Measurements from ENCODE around the gene LBR.
"Not testable (repeated sequence)": the region's sequence is repeated elsewhere in the genome, so short reads cannot be mapped to it uniquely, and the experiment has no call there.

The LBR gene

DNA sequence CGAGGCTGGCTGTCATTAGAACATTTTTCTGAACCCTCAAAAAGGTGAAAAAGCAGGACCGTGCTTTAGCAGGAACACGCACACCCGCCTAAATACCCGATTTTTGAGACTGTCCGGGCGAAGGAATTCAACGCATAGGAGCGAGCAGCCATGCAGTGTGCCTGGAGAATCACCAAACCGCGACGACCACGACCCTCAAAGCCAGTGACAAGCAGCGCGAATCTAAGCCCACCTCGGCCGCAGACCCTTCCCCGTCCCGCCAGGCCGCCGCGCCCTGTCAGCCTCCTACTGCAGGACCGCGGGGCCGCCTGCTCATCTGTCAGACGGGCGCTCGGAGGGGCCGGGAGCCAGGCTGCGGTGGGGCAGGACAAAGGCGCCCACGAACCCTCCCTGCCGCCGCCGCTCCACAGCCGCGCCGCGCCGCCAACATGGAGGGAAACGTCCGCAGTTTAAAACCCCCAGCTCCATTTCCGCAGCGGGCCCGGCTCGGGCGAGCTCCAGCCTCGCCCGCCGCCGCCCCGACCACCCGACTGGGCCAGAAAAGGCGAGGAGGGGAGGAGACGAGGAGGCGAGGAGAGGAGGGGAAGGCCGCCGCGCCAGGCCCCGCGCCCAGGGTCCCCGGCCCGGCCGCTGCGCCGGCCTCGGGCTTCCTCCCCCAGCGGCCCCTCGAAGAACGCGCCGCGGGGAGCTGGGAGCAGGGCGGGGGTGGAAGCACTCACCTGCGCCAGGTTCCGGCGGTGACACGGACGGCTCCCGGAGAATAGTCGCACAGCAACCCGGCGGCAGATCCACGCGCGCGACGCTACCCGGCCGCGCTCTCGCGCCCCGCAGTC lies at the start of gene LBR:
Gene LBR, minus strand, starts transcription at position 804 of the 833 bp plus-strand sequence. CDS start 3,963 bp downstream, outside the sequence.
- DNase-seq = no peak

DNA sequence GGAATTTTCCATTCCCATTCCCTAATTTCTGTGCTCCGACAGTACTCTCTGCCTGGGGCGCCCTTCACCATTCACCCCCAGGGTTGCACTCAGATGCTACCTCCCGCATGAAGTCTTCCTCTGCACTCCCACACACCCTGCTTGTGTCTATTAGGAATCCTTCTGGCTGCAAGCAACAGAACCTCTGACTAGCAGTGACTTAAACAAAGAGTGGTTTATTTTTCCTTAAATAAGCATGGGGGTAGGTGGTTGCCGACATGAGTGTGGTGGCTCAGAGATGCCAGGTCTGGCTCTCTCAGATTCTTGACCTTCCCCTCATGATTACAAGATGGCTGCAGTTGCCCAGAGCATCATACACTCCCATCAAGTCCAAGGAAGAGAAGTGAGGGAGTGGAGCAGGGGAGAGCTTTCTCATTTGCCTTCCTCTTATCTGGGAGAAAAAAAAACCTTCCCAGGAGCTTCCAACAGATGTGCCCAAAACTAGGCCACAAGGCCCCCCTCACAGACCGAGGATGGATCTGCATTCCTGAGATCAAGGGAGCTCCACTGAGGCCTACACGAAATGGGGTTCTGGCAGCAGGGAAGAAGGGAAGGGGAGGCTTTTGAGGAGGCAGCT lies 49.6 kb upstream of the LBR start:
- DNase-seq = no peak

DNA sequence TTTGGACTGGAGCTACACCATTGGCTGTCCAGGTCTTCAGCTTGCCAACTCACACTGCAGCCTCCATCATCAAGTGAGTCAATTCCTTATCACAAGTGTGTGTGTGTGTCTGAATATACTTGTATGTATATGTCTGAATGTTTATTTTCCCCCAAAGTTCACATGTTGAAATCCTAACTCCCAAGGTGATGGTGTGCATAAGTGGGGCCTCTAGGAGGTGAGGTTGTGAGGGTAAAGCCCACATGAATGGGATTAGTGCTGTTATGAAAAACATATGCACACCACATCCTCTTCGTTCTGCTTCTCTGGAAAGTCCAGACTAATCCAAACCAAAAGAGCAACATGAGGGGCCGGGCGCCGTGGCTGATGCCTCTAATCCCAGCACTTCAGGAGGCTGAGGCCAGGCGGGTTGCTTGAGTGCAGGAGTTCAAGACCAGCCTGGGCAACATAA lies 48.7 kb upstream of the LBR start:
- DNase-seq = no peak

DNA sequence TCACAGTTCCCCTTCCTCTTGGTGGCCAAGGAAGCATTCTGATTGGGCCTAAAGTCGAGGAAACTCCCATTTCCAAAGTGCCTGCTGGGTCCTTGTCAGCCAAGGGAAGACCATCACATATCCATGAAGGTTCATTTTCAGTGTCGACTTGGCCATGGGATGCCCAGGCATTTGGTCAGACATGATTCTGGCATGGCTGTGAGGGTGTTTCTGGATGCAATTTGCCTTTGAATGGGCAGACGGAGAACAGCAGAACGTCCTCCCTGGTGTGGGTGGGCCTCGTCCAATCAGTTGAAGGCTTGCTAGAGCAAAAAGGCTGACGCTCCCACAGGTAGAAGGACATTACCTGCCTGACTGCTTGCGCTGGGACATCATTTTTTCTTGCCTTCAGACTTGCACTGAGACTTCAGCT lies 48.3 kb upstream of the LBR start:
- no peak for DNase-seq

DNA sequence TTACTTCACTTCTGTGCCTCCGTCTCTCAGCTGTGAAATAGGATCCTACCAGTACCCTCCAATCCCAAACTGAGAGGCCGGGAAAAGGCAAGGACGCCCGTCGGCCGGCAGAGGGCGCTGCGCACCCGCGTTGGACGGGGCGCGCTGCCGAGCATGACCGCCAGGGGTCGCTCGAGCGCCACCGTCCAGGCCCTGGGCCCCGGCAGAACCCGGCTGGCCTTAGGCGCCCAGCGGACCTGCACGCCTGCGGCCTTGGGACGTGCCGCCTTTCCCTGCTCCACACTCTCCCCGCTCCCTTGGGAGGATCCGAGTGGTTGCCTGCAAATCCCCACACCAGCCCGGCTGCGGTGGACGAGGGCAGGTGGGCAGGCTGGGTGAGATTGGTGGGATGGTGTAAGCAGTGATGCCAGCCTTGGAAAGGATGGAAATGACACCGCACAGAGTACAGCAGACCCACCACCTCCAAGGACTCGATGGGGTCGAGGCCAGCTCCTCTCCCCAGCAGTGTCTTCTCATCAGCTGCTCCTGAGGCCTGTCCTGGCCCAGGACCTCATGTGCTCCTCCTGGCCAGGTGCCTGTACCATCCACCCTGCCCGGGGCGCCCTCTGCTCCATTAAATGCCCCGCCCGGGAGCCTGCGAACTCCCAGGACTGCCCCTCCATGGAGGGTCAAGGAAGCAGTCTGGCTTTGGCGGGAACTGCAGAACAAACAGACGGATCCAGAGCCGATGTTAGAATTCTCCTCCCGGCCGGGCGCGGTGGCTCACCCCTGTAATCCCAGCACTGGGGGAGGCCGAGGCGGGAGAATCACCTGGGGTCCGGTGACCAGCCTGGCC lies 47.4 kb upstream of the LBR start:
- peak; percentile 86 for DNase-seq

DNA sequence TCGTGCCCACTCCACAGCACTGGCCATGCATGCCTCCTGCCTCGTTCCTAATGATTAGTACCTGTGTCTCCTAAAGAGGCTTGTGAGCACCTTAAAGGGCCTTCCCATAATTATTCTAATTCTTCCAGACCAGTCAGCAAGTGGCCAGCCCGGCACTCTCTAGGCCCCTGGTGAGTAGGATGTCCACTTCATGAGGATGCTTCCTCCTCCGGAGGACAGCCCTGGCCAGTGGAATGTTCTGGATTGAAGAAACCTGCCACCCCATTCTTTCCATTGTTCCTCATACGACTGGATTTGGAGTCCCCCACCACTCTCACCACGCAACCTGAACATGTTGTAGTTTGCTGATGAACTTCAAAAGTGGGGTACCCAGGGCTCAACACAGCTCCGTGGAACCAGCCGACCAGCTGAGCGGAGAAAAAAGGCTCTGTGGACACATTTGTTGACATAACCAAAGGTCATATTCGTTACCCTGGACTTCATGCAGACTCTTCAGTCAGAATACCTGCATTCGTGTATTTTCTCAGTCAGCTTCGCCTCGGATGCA lies 46.7 kb upstream of the LBR start:
- DNase-seq = no peak

DNA sequence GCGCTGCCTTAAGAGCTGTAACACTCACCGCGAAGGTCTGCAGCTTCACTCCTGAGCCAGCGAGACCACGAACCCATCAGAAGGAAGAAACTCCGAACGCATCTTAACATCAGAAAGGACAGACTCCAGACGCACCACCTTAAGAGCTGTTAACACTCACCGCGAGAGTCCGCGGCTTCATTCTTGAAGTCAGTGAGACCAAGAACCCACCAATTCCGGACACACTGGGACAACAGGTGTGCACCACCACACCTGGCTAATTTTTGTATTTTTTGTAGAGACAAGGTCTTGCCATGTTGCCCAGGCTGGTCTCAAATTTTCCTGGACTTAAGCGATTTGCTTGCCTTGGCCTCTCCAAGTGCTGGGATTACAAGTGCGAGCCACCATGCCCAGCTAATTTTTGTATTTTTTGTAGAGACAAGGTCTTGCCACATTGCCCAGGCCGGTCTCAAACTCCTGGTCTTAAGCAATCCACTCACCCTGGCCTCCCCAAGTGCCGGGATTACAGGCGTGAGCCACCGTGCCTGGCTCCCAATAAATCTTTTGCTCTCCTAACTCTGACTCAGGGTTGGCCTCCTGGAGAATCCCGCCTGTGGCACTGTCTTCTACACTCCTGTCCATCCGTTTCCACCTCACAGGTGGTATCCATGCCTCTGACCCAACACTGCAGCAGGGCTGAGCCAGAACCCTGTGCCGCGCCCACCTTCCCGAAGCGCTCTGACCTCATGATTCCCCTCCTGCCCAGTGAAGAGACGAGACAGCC lies 46.0 kb upstream of the LBR start:
- DNase-seq = not testable (repeated sequence)

DNA sequence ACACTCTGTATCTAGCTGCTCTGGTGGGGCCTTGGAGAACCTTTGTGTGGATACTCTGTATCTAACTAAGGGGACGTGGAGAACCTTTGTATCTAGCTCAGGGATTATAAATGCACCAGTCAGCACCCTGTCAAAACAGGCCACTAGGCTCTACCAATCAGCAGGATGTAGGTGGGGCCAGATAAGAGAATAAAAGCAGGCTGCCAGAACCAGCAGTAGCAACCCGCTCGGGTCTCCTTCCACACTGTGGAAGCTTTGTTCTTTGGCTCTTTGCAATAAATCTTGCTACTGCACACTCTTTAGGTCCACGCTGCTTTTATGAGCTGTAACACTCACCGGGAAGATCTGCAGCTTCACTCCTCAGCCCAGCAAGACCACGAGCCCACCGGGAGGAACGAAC lies 45.4 kb upstream of the LBR start:
- DNase-seq = not testable (repeated sequence)

DNA sequence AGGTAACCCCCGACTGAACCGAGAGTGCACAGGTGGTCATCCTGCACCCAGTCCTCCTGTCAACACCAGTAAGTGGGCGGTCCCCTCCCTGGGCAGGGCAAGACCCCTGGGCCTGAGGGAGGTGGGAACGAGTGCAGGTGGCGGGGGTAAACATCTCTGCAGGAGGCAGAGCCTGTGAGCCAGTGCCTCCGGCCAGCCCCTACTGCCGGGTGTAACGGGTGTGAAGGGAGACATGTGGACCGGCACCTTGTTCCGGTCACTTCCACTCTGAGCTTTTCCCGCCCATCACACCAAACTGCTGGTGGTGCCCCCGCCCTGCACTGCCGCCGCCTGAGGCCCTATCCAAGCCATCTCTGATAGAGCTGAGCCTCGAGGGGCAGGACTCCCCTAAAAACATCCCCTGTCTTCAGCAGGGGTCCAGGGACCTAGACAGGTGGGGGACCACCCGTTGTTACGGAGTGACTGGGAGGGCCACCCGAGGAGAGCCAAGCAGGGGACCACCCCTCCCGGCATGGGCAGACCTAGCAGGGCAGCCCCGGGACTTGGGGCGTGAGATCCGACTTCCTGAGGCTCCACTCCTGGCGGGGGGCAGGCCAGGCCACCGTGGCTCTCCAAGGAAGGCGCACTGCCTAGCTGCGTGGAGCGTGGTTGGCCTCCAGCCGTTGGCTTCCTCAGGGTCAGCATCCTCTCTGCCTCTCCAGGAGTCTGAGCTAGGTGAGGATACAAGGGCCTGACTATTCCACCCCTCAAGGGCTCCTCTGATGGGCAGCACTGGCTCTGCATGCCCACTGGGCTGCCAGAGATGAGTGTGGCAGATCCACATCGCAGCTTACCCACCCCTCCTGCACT lies 43.8 kb upstream of the LBR start:
- no peak for DNase-seq

DNA sequence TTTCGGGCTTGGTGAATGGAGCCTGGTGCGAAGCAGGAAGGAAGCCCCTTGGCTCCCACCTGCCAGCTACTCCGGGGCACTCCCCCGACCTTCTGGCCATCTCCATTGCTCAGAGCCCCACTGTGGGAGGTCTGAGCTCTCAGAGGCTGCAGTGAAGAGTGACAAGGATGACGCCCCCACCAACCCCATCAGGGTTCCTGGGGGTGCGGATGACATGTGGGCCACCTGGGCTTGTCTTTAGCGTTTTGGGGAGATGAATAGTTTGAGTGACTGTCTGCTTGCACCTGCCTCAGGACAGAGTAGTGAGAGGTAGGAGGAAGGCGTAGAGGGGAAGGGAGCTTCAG lies 43.2 kb upstream of the LBR start:
- no peak for DNase-seq

DNA sequence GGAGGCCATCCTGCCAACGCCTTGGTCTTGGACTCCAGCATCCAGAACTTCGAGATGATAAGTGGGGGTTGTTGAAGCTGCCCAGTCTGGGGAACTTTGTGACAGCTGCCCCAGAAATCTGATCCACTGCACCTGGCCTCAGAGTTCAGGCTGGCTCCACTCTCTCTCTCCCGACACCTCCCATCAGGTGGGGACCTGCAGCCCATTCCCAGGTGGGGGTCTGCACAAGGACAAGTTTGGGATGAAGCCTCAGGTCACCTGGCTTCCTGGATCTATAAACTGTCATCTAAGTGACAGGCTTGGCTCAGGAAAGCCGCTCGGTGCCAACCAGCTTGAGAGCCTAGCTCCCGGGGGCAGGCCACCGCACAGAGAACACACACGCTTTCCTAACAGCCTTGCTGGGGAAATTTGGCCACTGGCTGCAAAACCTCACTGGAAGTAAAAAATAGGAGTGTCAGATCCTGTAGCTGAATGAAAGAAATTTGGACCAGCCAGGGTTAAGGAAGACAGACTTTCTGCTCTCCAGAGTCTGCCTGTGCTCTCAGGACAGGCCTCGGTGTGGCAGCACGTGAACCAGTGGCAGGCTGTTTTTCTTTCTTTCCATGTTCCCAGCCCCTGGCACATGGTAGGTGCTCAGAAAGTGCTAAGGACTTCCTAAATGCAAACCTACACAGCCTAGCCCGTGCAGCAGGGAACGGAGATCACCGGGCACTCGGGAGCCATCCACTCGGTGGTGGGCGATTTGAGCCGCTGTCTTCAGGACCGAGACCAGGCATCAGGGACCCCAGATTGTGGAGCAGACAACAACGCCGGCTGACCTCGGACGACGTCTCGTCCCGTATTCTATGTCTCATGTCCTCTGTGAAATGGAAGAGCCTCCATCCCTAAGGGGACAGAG lies 42.6 kb upstream of the LBR start:
- no peak for DNase-seq

DNA sequence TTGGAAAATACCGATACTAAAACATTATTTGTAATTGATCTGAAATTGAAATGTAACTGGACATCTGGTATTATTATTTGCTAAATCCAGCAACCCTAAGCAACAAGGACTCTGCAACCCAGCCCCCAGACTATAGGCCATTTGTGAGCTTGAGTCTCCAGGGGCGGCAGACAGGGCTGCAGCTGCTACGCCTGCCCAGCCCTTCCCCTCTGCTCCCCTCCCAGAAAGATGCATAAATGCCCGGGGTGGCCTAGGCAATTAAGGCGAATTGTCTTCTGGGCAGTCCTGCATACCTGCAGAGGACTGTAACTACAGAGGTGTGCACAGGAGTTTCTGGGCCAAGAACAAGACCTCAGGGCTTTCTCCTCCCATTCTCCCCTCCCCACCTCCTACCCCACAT lies 41.2 kb upstream of the LBR start:
- no peak for DNase-seq

DNA sequence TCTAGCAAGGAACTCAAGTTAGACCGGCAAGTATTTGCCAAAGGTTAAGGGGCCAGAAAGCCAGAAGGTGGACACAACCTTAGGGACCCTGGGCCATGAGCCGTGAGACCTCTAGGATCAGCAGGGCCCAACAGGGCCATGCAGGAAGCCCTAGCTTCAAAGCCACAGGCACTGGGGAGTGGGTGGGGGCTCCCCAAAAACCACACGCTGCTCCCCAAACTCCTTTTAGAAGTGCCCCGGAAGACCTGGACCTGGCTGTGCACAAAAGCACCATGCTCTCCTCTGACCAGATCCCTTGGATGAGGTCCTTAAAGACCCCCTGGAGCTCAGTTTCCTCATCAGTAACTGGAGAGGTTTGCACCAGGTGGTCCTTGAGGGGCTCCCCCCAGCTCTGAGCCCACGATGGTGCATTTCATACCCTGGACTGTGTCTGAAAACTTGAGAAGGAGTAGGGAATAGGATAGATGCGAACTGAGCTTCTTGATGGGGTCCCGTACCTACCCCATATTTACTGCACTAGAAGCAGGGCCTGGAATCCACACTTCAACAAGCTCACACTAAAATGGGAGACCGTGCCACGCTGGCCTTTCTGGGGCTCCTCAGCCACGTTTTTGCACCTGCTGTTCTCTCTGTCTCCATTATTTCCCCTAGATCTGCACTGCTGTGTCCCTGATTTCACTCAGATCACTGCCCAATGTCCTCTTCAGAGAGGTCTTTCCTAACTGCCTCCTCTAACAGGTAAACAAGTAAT lies 40.6 kb upstream of the LBR start:
- no peak for DNase-seq

DNA sequence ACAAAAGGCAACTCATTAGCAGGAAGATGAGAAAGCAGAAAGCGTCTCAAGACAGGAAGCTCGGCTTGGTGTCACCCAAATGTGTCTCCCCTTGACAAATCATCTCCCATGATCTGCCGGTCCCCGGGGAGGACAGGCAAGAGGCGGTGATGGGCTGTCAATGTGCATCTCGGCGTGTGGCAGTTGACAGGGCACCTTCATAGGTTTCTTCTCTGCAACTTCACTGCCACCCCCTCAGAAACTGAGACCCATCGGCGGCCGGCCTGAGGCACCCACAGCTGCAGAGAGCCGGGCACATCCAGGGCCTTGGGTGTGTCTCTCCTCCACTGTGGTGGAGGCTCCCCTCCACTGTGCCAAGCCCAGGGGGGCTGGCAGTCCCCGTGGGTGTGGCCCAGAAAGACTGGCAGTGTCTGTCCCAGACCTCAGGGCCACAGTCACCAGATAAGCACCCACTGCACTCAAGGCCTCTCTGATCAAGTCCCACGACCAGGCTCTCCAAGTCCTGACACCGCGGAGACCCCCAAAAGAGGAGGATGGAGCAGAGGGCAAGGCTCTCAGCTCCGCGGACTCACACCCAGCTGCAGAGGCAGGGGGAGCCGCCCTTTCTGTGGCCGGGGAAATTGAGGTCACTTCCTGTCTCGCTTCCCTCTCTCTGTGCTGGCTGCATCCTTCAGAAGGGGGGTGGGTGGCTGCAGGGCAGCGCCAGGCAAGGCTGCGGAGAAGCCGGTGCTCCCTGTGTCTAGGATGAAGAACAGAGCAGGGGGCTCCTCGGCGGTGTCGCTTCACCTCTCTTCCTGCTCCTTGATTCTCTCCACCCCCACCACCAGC lies 39.6 kb upstream of the LBR start:
- DNase-seq = no peak

DNA sequence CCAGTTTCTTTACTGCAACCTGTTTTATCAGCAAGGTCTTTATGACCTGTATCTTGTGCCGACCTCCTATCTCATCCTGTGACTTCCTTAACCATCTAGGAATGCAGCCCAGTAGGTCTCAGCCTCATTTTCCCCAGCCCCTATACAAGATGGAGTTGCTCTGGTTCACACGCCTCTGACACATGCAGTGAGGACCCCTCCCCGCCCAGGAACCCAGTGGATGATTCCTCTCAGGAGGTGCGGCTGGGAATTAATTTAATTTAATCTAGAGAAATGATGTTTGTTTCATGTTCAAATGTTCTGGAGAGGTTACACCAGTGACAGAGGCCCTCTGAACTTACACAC lies 39.0 kb upstream of the LBR start:
- DNase-seq = no peak

DNA sequence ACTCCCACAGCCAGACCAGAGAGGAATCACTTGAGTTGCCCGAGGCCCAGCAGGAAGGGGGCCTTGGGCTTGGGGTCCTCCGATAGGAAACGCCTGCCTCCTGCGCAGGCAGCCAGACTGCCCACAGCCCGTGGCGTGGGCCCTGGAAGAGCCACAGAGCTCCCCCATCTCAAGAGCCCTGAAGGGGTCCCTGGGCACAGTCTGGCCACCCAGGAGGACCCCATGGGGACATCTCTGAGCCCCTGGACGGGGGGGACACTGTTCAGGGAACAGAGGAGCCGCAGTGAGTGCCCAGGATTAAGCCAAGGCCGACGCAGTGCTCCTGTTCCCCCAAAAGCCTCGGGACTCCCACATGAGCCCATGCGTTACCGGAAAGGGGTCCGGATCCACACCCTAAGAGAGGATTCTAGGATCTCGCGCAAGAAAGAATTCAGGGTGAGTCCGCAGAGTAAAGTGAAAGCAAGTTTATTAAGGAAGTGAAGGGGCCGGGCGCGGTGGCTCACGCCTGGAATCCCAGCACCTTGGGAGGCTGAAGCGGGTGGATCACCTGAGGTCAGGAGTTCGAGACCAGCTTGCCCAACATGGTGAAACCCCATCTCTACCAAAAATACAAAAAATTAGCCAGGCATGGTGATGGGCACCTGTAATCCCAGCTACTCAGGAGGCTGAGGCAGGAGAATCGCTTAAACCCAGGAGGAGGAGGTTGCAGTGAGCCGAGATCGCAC lies 38.1 kb upstream of the LBR start:
- DNase-seq = no peak

DNA sequence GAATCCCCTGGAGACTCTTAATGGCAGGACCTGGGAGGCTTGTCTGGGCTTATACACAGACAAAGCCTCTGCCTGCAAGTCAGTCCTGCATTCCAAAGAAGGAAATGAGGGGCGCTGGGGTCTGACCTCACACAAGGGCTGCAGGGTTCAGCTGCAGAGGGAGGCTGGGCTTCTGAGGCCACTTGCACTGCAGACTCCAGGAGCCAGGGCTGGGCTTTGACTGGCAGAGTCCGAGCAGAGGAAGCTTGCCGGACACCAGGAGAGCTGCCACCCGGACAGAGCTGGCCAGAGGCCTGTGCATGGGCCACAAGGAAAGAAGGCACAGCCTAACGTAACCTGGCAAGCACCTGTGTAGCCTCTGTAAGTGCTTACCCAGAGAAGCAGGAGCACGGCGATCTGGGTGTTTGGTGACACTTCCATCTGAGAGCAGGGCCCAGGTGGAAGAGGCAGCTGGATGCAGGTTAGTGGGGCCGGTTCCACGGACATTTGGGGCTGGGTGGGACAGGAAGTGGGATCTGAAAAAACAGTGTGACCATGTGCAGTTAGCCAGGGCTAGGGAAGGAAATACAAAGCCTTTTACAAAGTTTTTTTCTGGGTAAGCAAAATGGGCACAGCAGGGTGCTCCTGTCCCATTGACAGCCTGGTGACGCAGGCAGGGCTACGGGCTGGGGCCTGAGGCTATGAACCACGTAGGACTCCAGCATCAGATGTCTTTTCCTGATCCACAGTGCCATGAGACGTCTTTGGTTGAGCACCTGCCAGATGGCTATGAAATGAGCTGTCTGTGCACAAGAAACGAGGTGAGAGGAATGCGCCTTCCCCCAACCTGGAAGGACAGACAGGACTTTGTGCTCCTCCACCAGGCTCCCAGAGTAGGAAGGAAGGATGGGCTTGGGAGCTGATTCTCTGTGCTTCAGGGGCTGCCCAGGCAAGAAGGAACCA lies 37.3 kb upstream of the LBR start:
- DNase-seq = peak; percentile 68

All from eye (tissue), 1 donor.